ENCODE data around the gene POP5. TPM values are rescaled to one million over a fixed set of nuclear protein-coding genes. Genes with fewer than 3 reads are reported as not detected.
A peak's percentile ranks its signal among the peaks of the same experiment; 100 is the strongest.

POP5 gene
- total RNA-seq, 3 donors from 2014 or later (not counting 1 experiment from before 2014, with no cell fraction given) = 38.7 to 54.3 (median 42.9) TPM

- WGBS (ENCODE audit: insufficient coverage) = 92% methylated on average over 23 of the region's 23 CpGs
- Mint-ChIP-seq H3K27me3 (ENCODE audit: low read depth in 2 of 2) (peaks cover 11 to 20% of the 10 kb centered on the region in 2 donors), H3K4me1 (no peaks in the 10 kb centered on the region), H3K27ac (no peak overlapping the region), H3K9me3 (no peaks in the 10 kb centered on the region), H3K4me3 (no peak overlapping the region), H3K36me3 (no peaks in the 10 kb centered on the region)
- Histone ChIP-seq H3K4me1 (ENCODE audit: control insufficient read depth, insufficient read depth, low read length) (no peaks in the 10 kb centered on the region), H3K27ac (ENCODE audit: low read length) (no peak overlapping the region), H3K4me3 (ENCODE audit: low read length) (no peak overlapping the region), H3K9me3 (ENCODE audit: control insufficient read depth, insufficient read depth, low read length) (no peaks in the 10 kb centered on the region), H3K36me3 (ENCODE audit: control insufficient read depth, insufficient read depth, low read length) (no peaks in the 10 kb centered on the region), H3K27me3 (ENCODE audit: control insufficient read depth, insufficient read depth, low read length) (peaks cover 2% of the 10 kb centered on the region)
- TF ChIP-seq CTCF (IDR thresholded peaks at IDR 0.05) = no peak
- ATAC-seq (no peak), DNase-seq (no peak)
- intact Hi-C loops (cut with micrococcal nuclease) = no loop called here
Observed at GRCh38 chr12:120599672-120600552, 18.7 kb upstream of the POP5 start.

GRCh38 chr12:120598674-120599463 lies 17.7 kb upstream of the POP5 start:
- no peak for DNase-seq

GRCh38 chr12:120597861-120598260 lies 16.7 kb upstream of the POP5 start:
- Mint-ChIP-seq H3K36me3 (no peaks in the 10 kb centered on the region), H3K4me1 (no peaks in the 10 kb centered on the region), H3K27me3 (ENCODE audit: low read depth in 2 of 2) (peaks cover 11 to 20% of the 10 kb centered on the region in 2 donors), H3K4me3 (no peak overlapping the region), H3K27ac (no peak overlapping the region), H3K9me3 (no peaks in the 10 kb centered on the region)
- intact Hi-C loops (cut with micrococcal nuclease) = no loop called here
- 76% methylated on average over 3 of the region's 3 CpGs for WGBS (ENCODE audit: insufficient coverage)
- no peak for DNase-seq
- no peak overlapping the region for H3K4me3 ChIP-seq (ENCODE audit: low read length)
- H3K27me3 ChIP-seq (ENCODE audit: control insufficient read depth, insufficient read depth, low read length) = peaks cover 2% of the 10 kb centered on the region
- ATAC-seq = no peak
- H3K4me1 ChIP-seq (ENCODE audit: control insufficient read depth, insufficient read depth, low read length) = no peaks in the 10 kb centered on the region
- H3K9me3 ChIP-seq (ENCODE audit: control insufficient read depth, insufficient read depth, low read length) = no peaks in the 10 kb centered on the region
- no peaks in the 10 kb centered on the region for H3K36me3 ChIP-seq (ENCODE audit: control insufficient read depth, insufficient read depth, low read length)
- no peak overlapping the region for H3K27ac ChIP-seq (ENCODE audit: low read length)
- no peak for TF ChIP-seq CTCF (IDR thresholded peaks at IDR 0.05)

More at GRCh38 chr12:120598674-120599463, 17.7 kb upstream of the POP5 start:
- Histone ChIP-seq H3K9me3 (ENCODE audit: control insufficient read depth, insufficient read depth, low read length) (no peaks in the 10 kb centered on the region), H3K4me1 (ENCODE audit: control insufficient read depth, insufficient read depth, low read length) (no peaks in the 10 kb centered on the region), H3K36me3 (ENCODE audit: control insufficient read depth, insufficient read depth, low read length) (no peaks in the 10 kb centered on the region), H3K27me3 (ENCODE audit: control insufficient read depth, insufficient read depth, low read length) (peaks cover 2% of the 10 kb centered on the region), H3K4me3 (ENCODE audit: low read length) (no peak overlapping the region), H3K27ac (ENCODE audit: low read length) (no peak overlapping the region)
- intact Hi-C loops (cut with micrococcal nuclease) = no loop called here
- no peak overlapping the region for H3K4me3 Mint-ChIP-seq
- H3K4me1 Mint-ChIP-seq = no peaks in the 10 kb centered on the region
- H3K27ac Mint-ChIP-seq = no peak overlapping the region
- WGBS (ENCODE audit: insufficient coverage) = 80% methylated on average over 13 of the region's 13 CpGs
- no peak for TF ChIP-seq CTCF (IDR thresholded peaks at IDR 0.05)
- ATAC-seq = peak in 1 of 3 donors; percentile 34
- H3K9me3 Mint-ChIP-seq = no peaks in the 10 kb centered on the region
- no peaks in the 10 kb centered on the region for H3K36me3 Mint-ChIP-seq
- H3K27me3 Mint-ChIP-seq (ENCODE audit: low read depth in 2 of 2) = peaks cover 11 to 20% of the 10 kb centered on the region in 2 donors

All from natural killer cell (primary cell).